Cerebellar cortex (tissue), 1 donor: ENCODE measurements around the gene SEC22A.
"Not testable (repeated sequence)": the region's sequence is repeated elsewhere in the genome, so short reads cannot be mapped to it uniquely, and the experiment has no call there.

Experiments
- DNase-seq: peaks from one replicate; pipeline ENCODE4 v3.0.0-alpha.2; 2015; ENCODE audit warnings: low spot score

The SEC22A gene

DNA sequence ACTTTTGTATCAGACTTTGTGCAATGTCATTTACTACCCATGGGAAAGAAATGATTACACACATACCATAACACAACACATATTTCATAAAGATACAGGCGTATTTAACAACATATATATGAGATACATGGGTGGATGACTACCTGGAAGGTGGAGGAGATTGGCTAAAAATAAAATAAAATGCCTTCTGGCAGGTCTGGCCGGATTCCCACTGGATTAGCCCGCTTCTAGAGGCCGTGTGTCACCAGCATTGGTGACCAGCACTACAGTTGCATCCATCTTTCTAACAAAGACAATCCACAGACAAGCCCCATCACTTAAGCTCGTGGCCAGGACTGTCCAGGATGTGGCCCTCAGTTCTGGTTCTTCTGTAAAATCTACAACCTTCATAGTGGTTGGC, 21.0 kb upstream of the SEC22A start:
- peak; percentile 14 for DNase-seq

- DNase-seq, result no peak
Observed at GRCh38 chr3:123186695-123187094, 15.0 kb upstream of the SEC22A start.

- DNase-seq, result no peak
Observed at GRCh38 chr3:123188058-123188457, 13.7 kb upstream of the SEC22A start.

DNA sequence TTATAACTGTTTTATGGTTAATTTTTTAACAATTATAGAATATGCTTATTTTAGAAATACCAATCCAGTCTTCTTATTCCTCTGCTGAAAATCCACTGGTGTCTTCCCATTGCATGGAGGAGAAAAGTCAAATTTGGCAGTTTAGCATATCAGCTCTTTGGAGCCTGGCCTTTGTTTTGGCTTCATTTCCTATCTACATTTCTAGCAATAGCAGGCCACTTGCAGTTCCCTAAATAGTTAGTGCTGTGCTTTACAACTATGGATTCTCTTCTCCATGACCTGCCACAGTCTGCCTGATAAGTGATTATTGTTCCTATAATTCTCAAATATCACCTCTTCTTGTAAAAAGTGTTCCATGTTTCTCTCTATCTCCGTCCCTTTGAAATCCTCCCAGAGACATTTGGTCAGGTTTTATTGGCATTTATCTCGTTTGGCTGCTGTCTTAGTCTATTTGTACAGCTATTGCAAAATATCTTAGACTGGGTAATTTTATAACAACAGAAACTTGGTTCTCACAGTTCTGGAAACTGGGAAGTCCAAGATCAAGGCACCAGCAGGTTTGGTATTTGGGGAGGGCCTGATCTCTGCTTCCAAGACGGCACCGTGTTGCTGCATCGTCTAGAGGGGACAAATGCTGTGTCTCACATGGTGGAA, 8.2 kb upstream of the SEC22A start:
- DNase-seq, result no peak

DNA sequence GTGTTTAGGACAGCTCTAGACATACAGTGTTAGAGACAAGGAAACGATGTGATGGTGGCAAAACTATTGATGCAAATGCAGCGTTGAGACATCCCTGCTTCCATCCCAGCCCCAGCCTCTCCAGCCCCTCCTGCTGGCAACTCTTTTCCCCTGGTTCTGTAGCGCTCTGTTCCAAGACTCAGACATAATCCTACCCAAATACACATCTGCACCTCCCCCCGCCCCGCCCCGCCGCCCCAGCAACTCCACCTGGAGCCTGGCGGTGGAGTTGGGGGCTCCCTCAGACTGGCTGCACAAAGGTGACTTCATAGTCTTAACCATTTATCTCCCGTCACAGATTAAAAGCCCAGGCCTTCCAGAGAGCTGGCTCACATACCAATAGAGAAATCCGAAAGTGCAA, 7.2 kb upstream of the SEC22A start:
- DNase-seq, result peak; percentile 16

GRCh38 chr3:123198372-123198771, 3.4 kb upstream of the SEC22A start:
- DNase-seq, result no peak

GRCh38 chr3:123201223-123201556, 553 bp upstream of the SEC22A start:
- no peak for DNase-seq

DNA sequence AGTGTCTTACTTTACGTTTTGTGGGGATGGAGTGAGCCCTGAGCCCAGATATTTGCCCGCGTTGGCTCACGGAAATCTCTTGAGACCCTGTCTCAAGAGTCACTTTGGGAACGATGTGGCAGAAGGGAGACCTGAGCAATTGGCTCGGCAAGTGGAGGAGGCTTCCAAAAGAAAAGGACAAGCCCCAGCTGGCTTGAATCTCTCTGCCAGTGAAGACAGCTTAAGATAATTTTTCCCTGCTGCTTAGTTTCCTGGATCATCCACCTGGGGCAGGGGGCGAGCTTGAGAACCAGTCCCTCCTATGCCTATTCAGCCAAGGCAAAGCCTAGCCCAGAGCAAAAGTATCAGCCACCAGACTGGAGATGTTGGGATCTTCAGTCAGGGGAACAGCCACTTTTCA, 708 bp downstream of the SEC22A start:
- DNase-seq, result peak; percentile 23

GRCh38 chr3:123218990-123219389, 17.2 kb downstream of the SEC22A start:
- no peak for DNase-seq

- not testable (repeated sequence) for DNase-seq
Observed at GRCh38 chr3:123221369-123221768, 19.6 kb downstream of the SEC22A start.

GRCh38 chr3:123225016-123225415, 23.3 kb downstream of the SEC22A start:
- DNase-seq, result no peak

DNA sequence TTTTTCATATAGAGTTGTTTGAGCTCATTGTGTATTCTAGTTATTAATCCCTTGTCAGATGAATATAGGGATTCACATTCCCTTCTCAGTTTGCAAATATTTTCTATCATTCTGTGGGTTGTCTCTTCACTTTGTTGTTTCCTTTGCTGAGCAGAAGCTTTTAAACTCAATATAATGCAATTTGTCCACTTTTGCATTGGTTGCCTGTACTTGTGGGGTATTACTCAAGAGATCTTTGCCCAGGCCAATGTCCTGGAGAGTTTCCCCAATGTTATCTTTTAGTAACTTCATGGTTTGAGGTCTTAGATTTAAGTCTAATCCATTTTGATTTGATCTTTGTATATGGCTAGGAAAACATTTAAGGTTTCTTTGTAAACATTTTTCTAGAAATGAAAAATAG, 24.8 kb downstream of the SEC22A start:
- no peak for DNase-seq

GRCh38 chr3:123229145-123229544, 27.4 kb downstream of the SEC22A start:
- no peak for DNase-seq

- DNase-seq, result no peak
Observed at GRCh38 chr3:123236902-123237301, 35.2 kb downstream of the SEC22A start.

GRCh38 chr3:123239186-123239585, 37.4 kb downstream of the SEC22A start:
- not testable (repeated sequence) for DNase-seq

DNA sequence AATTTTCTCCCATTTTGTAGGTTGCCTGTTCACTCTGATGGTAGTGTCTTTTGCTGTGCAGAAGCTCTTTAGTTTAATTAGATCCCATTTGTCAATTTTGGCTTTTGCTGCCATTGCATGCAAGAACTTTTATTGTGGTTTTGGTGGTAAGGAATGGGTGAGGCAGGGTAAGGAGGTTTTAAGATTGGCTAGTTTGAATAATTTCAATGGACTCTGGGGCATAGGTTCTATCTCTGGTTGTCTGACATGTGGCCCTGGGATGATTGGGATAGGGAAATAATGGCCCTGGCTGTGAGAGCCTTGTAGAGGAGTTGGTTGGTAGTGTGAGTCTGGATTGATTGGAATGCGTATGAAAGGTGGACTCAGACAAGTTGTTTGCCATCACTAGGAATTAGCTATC, 38.0 kb downstream of the SEC22A start:
- DNase-seq, result no peak

DNA sequence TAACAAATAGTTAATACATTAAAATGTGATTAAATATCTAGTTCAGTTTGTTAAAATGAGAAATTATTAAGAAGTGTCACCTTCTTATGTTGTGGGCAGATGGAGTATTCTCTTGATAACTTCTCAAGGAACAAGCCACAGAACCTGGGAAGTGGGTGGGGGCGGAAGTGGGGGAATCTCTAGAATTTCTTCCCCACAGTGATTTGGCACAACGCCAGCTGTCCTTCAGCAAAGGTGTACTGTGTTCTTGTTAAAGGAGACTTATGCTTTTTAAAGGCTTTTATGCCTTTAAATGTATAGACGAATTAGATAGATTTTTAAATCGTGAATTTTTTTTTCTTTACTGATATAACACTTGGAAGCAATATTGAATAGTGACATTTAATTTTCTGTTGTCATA, 42.4 kb downstream of the SEC22A start:
- no peak for DNase-seq

GRCh38 chr3:123246866-123247265, 45.1 kb downstream of the SEC22A start:
- DNase-seq, result no peak

DNA sequence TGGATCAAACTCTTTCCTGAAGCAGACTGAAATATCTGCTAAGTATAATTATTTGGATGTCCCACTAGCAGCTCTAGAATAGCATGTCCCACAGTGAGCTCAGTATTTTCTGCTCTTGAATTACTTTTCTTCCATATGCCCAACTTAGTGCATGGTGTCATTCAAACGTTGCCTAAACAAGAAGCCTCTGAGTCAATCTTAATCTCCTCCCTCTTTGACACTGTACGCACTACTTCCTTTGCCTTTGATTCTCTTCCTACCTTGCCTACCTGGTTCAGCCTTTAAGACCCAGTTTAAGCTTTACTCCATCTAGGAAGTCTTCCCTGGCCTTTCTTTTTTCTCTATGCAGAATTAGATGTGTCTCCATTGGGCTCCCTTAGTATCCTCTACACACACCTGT, 54.5 kb downstream of the SEC22A start:
- DNase-seq, result no peak

GRCh38 chr3:123258359-123258758, 56.6 kb downstream of the SEC22A start:
- DNase-seq, result no peak

DNA sequence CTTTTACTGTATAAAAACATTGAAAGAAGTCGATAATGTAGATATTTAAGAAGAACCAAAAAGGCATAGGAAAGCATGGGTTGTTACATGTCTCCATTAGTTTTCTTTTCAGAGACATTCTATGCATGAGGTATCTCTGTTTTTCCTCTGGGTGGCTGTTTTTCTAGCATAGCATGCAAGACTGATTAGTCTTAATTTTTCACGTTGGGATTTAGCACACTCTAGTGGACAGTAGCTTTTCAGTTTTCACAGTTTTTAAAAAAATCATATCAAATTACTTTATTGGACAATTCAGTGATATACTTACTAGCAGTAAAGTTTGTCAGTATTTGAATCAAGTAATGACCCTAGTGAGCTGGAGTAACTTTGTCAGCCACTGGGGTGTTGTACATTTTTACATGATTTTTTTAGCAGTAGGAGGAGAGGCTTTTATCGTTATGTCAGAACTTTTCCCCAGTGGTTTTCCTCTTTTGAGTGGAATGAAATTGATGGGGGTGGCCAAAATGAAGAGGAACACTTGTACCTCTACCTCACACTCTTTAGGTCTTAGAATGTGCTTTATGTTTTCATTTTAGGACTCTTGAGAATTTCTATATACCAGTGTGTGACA, 57.2 kb downstream of the SEC22A start:
- peak; percentile 54 for DNase-seq

DNA sequence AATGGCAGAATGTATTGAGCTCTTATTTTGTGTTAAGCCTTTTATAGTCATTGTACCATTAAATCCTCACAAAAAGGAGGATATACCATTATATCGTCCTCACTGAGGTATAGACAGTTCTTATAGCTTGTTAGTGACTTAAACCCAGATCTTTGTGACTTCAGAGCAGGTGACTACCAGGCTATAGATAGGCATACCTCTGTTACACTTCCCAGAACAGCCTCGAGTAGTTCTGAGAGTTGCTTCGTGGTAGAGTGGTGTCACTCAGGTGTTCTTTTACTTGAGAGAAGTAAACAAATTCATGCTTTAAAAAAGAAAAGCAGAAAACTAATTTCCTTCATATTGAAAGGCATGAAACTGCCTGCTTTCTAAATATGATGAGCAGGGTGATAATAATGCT, 59.9 kb downstream of the SEC22A start:
- DNase-seq, result no peak

DNA sequence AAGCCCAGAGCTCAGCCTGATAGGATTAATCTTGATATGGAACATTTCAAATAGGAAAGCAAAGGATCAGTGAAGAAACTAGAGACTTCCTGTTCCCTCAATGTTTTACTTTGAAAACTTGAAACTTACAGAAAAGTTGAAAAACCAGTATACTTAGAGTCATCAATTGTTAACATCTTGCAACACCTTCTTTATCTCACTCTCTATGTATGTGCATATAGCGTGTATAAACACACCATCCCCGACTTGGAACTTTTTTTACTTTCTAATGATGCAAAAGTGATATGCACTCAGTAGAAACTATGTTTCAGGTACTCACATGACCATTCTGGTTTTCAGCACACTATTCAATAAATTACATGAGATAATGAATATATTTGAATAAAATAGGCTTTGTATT, 60.5 kb downstream of the SEC22A start:
- no peak for DNase-seq

DNA sequence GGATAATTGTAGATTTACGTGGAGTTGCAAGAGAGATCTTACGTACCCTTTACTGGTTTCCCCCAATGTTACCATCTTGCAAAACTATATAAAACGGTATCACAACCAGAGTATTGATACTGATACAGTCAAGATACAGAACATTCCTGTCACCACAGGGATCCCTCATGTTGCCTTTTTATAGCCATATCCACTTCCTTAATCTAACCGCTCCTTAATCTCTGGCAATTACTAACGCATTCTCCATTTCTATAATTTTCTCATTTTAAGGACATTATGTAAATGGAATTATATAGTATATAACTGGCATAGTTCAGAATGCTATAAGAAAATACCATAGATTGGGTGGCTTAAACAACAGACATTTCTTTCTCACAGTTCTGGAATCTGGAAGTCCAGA, 61.1 kb downstream of the SEC22A start:
- DNase-seq, result no peak
